ENCODE results near the gene AUNIP. TPM values are rescaled to one million over a fixed set of nuclear protein-coding genes. Genes with fewer than 3 reads are reported as not detected.

AUNIP gene
- total RNA-seq, 1 donor from 2014 or later = 6.2 TPM

DNA sequence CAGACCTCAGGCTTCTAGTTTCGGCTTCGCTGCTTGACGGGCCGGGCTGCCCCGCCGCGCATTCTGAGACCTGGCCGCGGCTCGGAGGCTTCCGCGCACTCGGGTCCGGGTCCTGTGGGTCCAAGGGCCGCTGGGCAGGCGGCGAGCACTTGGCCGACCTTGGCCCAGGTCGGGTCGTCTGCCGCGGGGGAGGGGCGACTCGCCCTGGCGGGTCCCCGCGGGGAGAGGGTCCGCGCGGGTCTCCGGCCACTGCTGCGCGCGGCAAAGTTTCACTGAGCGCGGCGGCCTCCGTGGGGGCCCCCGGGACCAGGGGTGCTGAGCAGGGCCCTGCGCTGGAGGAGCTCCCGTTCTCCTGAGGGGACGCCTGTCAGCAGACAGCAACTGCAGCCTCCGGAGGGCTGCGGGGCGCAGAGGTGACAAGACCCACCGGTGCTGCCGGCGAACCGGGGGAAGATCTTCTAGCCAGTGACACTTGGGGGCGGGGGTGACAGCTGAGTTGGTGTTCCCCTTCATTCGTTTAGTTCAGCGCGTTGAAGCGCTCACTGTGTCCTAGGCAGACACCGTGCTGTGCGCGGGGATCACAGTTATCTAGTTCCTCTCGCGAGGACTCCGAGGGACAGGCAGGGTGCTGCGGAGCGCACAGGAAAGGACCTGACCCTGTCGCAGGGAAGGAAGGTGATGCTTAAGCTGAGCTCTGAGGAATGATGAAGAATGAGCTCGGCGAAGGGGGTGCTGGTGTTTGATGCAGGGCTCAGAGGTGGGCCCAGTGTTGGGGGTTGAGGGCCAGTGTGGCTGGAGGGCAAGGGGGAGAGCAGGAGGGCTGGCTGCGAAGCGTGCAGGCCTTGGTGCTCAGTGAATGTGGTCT lies 38.8 kb downstream of the AUNIP start:
- TF ChIP-seq, protein P1, sequence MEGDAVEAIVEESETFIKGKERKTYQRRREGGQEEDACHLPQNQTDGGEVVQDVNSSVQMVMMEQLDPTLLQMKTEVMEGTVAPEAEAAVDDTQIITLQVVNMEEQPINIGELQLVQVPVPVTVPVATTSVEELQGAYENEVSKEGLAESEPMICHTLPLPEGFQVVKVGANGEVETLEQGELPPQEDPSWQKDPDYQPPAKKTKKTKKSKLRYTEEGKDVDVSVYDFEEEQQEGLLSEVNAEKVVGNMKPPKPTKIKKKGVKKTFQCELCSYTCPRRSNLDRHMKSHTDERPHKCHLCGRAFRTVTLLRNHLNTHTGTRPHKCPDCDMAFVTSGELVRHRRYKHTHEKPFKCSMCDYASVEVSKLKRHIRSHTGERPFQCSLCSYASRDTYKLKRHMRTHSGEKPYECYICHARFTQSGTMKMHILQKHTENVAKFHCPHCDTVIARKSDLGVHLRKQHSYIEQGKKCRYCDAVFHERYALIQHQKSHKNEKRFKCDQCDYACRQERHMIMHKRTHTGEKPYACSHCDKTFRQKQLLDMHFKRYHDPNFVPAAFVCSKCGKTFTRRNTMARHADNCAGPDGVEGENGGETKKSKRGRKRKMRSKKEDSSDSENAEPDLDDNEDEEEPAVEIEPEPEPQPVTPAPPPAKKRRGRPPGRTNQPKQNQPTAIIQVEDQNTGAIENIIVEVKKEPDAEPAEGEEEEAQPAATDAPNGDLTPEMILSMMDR (conservative IDR thresholded peaks at IDR 0.05; ENCODE audit: low read depth, low read length) = no peak
- no peak for DNase-seq (ENCODE audit: low read depth)
- peak overlapping the region; percentile 94 for H3K4me3 ChIP-seq (ENCODE audit: low read depth, low read length)

DNA sequence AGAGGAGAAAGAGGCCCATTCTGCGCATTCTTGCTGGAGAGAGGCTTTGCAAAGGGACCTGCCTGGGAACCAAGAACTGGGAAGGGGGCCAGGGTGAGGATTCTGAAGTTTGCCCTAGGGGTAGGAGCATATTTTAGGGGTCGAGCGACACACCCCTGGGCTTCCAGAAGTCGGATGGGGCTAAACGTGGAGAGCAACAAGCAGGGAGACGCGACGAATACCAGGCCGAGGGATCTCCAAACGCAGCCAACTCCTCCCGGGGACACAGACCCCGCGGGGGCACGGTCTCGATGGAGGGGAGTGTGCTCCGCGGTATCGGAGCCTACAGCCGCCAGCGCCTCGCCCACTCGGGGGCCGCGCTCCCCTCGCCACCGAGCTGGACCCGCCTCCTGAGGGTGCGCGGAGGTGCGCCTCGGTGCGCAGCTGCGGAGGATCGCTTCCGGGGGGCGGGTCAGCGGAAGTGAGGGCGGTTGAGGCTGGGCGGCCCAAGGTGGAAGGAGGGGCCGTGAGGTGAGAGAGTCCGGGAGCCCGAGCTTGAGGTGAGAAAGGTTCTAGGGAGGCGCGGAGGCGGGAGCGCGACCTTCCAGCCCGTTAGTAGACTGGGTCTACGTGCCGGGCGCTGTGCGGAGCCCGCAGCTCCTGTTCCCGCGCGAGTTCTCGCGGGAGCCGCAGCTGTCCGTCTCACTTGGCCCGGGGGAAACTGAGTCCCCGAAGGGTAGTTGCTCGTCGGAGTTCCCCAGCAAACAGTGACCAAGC lies 39.6 kb downstream of the AUNIP start, which contains the start of gene MTFR1L:
Gene MTFR1L (plus strand): TSS at position 464 of the 756 bp plus-strand sequence. CDS start 3,151 bp downstream, outside the sequence.
- TF ChIP-seq, protein P1 (conservative IDR thresholded peaks at IDR 0.05; ENCODE audit: low read depth, low read length) = no peak
- H3K4me3 ChIP-seq (ENCODE audit: low read depth, low read length) = peak within 1 kb of the TSS; percentile 94
- no peak for DNase-seq (ENCODE audit: low read depth)

DNA sequence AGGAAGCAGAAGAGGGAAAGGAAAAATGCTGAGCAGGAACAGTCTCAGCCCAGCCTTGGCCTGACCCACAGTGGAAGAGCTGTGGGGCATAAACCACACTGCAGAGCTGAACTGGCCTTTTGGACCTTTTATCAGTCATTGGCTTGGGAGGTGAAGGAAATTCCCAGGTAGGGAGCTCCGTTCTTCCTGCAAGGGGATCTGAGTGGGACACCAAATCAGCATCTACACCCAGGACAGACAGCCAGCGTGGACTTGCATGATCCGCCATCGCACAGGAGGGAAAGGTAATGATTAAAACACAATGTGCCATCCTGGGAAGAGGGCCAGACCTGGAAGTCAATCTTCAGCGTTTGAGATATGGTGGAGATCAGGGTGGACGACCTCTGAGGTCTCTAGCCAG lies 40.7 kb downstream of the AUNIP start:
- DNase-seq (ENCODE audit: low read depth) = no peak
- H3K4me3 ChIP-seq (ENCODE audit: low read depth, low read length) = peak overlapping the region; percentile 94
- TF ChIP-seq, protein P1 (conservative IDR thresholded peaks at IDR 0.05; ENCODE audit: low read depth, low read length) = no peak

DNA sequence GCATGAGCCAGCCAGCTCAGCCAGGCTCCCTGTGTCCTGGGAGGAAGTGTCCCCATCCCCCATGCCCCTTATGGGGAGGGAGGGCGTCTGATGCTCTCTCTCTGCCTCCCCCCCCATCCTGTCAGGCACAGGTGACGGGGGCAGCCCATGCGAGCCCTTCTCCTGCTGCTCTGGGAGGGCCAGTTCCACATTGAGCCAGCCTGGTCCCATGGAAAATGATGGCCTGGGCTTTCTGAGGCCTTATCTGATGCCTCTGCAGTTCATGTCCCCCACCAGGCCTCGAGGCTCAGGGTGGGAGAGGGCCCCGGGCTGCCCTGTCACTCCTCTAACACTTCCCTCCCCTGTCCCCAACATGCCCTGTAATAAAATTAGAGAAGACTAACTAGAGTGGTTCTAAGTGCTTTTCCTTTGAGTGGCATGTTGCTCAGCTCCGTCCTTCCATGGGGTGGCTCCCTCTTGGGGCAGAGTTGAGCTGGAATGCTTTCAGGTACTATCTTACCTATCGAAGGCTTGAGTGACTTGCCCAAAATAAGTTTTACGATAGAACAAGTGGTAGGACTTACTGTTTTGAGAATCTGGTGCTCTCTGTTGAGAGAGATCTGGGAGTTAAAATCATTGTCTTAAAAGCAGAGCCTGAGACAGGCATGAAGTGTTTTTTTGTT lies 41.3 kb downstream of the AUNIP start:
- no peak overlapping the region for H3K4me3 ChIP-seq (ENCODE audit: low read depth, low read length)
- TF ChIP-seq, protein P1 (conservative IDR thresholded peaks at IDR 0.05; ENCODE audit: low read depth, low read length) = peak; percentile 46
- no peak for DNase-seq (ENCODE audit: low read depth)

DNA sequence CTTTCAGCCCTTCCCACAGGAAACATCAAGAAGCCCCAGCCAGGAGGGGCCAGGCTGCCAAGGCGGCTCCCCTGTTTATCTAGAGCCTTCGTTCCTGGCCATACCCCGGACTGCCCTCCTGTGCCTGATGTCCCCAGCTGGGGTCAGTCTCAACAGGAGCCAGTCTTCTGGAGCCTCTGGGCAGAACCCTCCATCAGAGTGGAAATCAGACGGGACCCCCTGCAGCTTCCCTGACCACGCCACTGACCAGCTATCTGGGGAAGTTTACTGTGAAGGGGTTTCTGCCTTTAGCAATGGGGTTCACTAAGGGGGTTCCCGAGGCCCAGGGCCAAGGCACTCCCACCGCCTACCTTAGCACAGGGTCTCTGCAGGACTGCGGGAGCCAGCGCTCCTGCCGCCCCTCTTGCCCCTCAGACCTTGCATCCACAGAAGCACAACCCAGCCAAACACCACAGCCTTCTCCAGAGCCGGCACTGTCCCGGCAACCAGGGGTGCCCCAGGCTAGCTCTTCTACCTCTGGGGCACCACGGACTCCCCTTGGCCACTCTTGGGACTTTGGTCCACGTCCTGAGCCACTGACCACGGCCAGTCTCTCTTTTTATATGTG lies 43.0 kb downstream of the AUNIP start:
- H3K4me3 ChIP-seq (ENCODE audit: low read depth, low read length) = no peak overlapping the region
- TF ChIP-seq, protein P1 (conservative IDR thresholded peaks at IDR 0.05; ENCODE audit: low read depth, low read length) = no peak
- no peak for DNase-seq (ENCODE audit: low read depth)
